H9 (cell line): ENCODE measurements around the gene FN1. TPM values are rescaled to one million over a fixed set of nuclear protein-coding genes. Genes with fewer than 3 reads are reported as not detected.

ENCODE experiments used
- DNase-seq: peaks from one replicate; pipeline ENCODE4 v3.0.0-alpha.2; 2017
- H2AFZ ChIP-seq: one replicate; pipeline ENCODE4 v1.6.1; 2013; ENCODE audit warnings: mild to moderate bottlenecking, low read length, control low read depth, moderate library complexity
- H2AK5ac ChIP-seq: 2 replicates; pipeline ENCODE4 v1.6.1; 2013; ENCODE audit warnings: low read length, control low read depth, mixed read lengths; ENCODE audit not compliant: insufficient read length
- H2BK120ac ChIP-seq: one replicate; pipeline ENCODE4 v1.6.1; 2013; ENCODE audit warnings: low read depth, mild to moderate bottlenecking, low read length, control low read depth, inconsistent platforms; ENCODE audit not compliant: poor library complexity, severe bottlenecking
- H2BK12ac ChIP-seq: 2 replicates; pipeline ENCODE4 v1.6.1; 2013; ENCODE audit warnings: low read length, control low read depth, mixed read lengths, low read depth; ENCODE audit not compliant: insufficient read length
- H2BK15ac ChIP-seq: 2 replicates; pipeline ENCODE4 v1.6.1; 2013; ENCODE audit warnings: low read depth, low read length, control low read depth
- H2BK20ac ChIP-seq: one replicate; pipeline ENCODE4 v1.6.1; 2013; ENCODE audit warnings: low read depth, mild to moderate bottlenecking, low read length, control low read depth, inconsistent platforms; ENCODE audit not compliant: poor library complexity, severe bottlenecking
- H2BK5ac ChIP-seq: 2 replicates; pipeline ENCODE4 v1.6.1; 2013; ENCODE audit warnings: low read length, control low read depth, mixed read lengths; ENCODE audit not compliant: insufficient read length
- H3K14ac ChIP-seq: 2 replicates; pipeline ENCODE4 v1.6.1; 2013; ENCODE audit warnings: low read length, control low read depth; ENCODE audit not compliant: insufficient read depth
- H3K18ac ChIP-seq: 2 replicates; pipeline ENCODE4 v1.6.1; 2013; ENCODE audit warnings: low read depth, mild to moderate bottlenecking, mixed read lengths, low read length, control low read depth; ENCODE audit not compliant: insufficient read length
- H3K23ac ChIP-seq: 2 replicates; pipeline ENCODE4 v1.6.1; 2013; ENCODE audit warnings: low read length, control low read depth, mixed read lengths, low read depth; ENCODE audit not compliant: insufficient read length
- H3K23me2 ChIP-seq: 2 replicates; pipeline ENCODE4 v1.6.1; 2013; ENCODE audit warnings: low read depth, mild to moderate bottlenecking, mixed read lengths, low read length, control low read depth; ENCODE audit not compliant: insufficient read length, poor library complexity, severe bottlenecking
- H3K27ac ChIP-seq: 2 replicates; pipeline ENCODE4 v1.5.1; 2013; ENCODE audit warnings: low read length, control low read depth, mixed read lengths, low read depth; ENCODE audit not compliant: insufficient read length
- H3K27me3 ChIP-seq: 2 replicates; pipeline ENCODE4 v1.6.1; 2013; ENCODE audit warnings: low read length, control low read depth, inconsistent platforms; ENCODE audit not compliant: insufficient read depth
- H3K4ac ChIP-seq: 2 replicates; pipeline ENCODE4 v1.6.1; 2013; ENCODE audit warnings: low read depth, mild to moderate bottlenecking, control low read depth, inconsistent platforms, low read length, moderate library complexity
- H3K4me1 ChIP-seq: 2 replicates; pipeline ENCODE4 v1.6.1; 2013; ENCODE audit warnings: low read length, control low read depth, inconsistent platforms; ENCODE audit not compliant: insufficient read depth
- H3K4me2 ChIP-seq: 2 replicates; pipeline ENCODE4 v1.6.1; 2013; ENCODE audit warnings: low read length, control low read depth, mixed read lengths; ENCODE audit not compliant: insufficient read length, insufficient read depth
- H3K56ac ChIP-seq: 2 replicates; pipeline ENCODE4 v1.6.1; 2013; ENCODE audit warnings: low read depth, mild to moderate bottlenecking, mixed read lengths, low read length, control low read depth; ENCODE audit not compliant: insufficient read length
- H3K79me1 ChIP-seq: 2 replicates; pipeline ENCODE4 v1.6.1; 2013; ENCODE audit warnings: low read depth, mild to moderate bottlenecking, moderate library complexity, low read length, control low read depth, inconsistent platforms; ENCODE audit not compliant: insufficient read depth, poor library complexity, severe bottlenecking
- H3K79me2 ChIP-seq: 2 replicates; pipeline ENCODE4 v1.6.1; 2013; ENCODE audit warnings: low read length, control low read depth, inconsistent platforms; ENCODE audit not compliant: insufficient read depth
- H3K9ac ChIP-seq: 2 replicates; pipeline ENCODE4 v1.6.1; 2013; ENCODE audit warnings: low read length, control low read depth, mixed read lengths; ENCODE audit not compliant: insufficient read length; ENCODE audit errors: extremely low read depth
- H3K9me3 ChIP-seq: one replicate; pipeline ENCODE4 v1.6.1; 2013; ENCODE audit warnings: low read depth, low read length, inconsistent platforms; ENCODE audit not compliant: control insufficient read depth
- H3T11ph ChIP-seq: one replicate; pipeline ENCODE4 v1.6.1; 2013; ENCODE audit warnings: mild to moderate bottlenecking, low read length, control low read depth, inconsistent platforms
- H4K20me1 ChIP-seq: one replicate; pipeline ENCODE4 v1.6.1; 2013; ENCODE audit not compliant: control insufficient read depth, insufficient read length, insufficient read depth
- H4K5ac ChIP-seq: 2 replicates; pipeline ENCODE4 v1.6.1; 2013; ENCODE audit warnings: low read depth, mild to moderate bottlenecking, mixed read lengths, low read length, control low read depth; ENCODE audit not compliant: insufficient read length
- H4K8ac ChIP-seq: replicated peaks from 2 replicates; pipeline ENCODE4 v1.6.1; 2013; ENCODE audit warnings: low read length, control low read depth, mixed read lengths, low read depth; ENCODE audit not compliant: insufficient read length
- H4K91ac ChIP-seq: 2 replicates; pipeline ENCODE4 v1.6.1; 2013; ENCODE audit warnings: low read depth, mild to moderate bottlenecking, moderate library complexity, mixed read lengths, low read length, control low read depth; ENCODE audit not compliant: insufficient read length
- H3K27ac Mint-ChIP-seq, 3 experiments: 2 replicates in 2 of 3; 3 replicates in 1 of 3; pipeline ENCODE4 v1.8.0; 2020 to 2021; ENCODE audit warnings: mixed read lengths in 3 of 3, mild to moderate bottlenecking in 1 of 3, moderate library complexity in 1 of 3
- H3K27me3 Mint-ChIP-seq: 2 replicates; pipeline ENCODE4 v1.8.0; 2021; ENCODE audit warnings: low read depth, mild to moderate bottlenecking, moderate library complexity, mixed read lengths
- H3K36me3 Mint-ChIP-seq, 3 experiments: 2 replicates in 2 of 3; 3 replicates in 1 of 3; pipeline ENCODE4 v1.8.0; 2020 to 2021; ENCODE audit warnings: low read depth in 3 of 3, mixed read lengths in 3 of 3; ENCODE audit not compliant: insufficient read depth in 1 of 3
- H3K4me1 Mint-ChIP-seq, 2 experiments: 2 replicates each; pipeline ENCODE4 v1.8.0; 2020; ENCODE audit warnings: mixed read lengths in 2 of 2
- H3K4me3 Mint-ChIP-seq, 2 experiments: 2 replicates in 1 of 2; 3 replicates in 1 of 2; pipeline ENCODE4 v1.8.0; 2020 to 2021; ENCODE audit warnings: mild to moderate bottlenecking in 2 of 2, mixed read lengths in 2 of 2, moderate library complexity in 1 of 2
- H3K9me3 Mint-ChIP-seq, 2 experiments: 2 replicates in 1 of 2; 3 replicates in 1 of 2; pipeline ENCODE4 v1.8.0; 2020; ENCODE audit warnings: mild to moderate bottlenecking in 2 of 2, mixed read lengths in 2 of 2, moderate library complexity in 1 of 2
- WGBS: extraction: QIAGEN DNeasy Blood & Tissue Kit; methylation state at CpG from one replicate; pipeline ENCODE4 v1.1.7; 2013; ENCODE audit warnings: missing lambda C conversion rate, low lambda C conversion rate, mixed read lengths; ENCODE audit not compliant: insufficient read length; ENCODE audit errors: extremely low coverage; 5-methylcytosine and 5-hydroxymethylcytosine counted together
- total RNA-seq: library from RNA; stranded (reverse); gene quantifications from 2 replicates; pipeline ENCODE4 v1.2.1, GENCODE V29; 2021
- TF ChIP-seq, protein P1 (sequence below): fragments of 200-600 bp; sonication (generic); conservative IDR thresholded peaks from 3 replicates; pipeline ENCODE4 v1.8.0; 2021; ENCODE audit warnings: antibody characterized with exemption, mild to moderate bottlenecking

FN1 gene
- total RNA-seq, 1 experiment from 2014 or later = 56.0 TPM

DNA sequence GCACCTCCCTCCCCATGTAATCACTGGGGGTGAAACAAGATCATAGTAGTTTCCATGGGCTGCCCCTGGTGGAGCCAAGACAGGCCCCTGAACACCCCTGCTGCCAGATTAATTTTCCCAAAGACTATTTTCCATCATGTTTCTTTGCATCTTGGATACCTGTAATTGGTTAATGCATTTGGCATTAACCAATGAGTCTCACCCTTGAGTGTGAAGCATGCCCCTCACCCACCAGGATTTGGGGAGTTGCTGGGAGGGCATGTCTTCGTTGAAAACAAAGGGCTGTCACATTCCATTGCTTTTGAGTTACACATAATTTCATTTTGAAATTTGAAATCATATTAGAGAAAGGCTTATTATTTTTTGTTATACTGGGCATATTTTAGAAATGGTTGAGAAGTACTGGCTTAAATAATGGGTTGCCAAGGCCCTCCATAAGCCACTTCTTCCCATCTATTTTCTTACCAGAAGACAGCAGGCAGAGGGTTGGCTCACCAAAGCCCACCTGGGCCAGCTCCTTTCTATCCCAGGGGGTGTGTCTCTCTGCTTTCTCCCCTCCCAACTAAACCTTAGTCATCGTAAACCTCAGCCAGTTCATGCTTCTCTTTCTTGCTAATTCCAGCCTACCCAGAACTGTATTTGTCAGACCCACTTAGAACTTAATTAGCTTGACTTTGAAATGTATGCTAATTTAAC, 72.3 kb downstream of the FN1 start:
- Histone ChIP-seq H3K79me2 (no peaks in the 10 kb centered on the region), H3K18ac (no peak overlapping the region), H3K79me1 (no peaks in the 10 kb centered on the region), H2BK120ac (no peak overlapping the region), H4K5ac (no peak overlapping the region), H3K9ac (no peak overlapping the region), H2AK5ac (no peak overlapping the region), H3K4me2 (no peak overlapping the region), H3K23me2 (no peaks in the 10 kb centered on the region), H3K4ac (no peak overlapping the region), H2BK5ac (no peak overlapping the region), H3K27me3 (no peaks in the 10 kb centered on the region), H3K23ac (no peak overlapping the region), H2BK20ac (no peak overlapping the region), H4K8ac (no peak overlapping the region), H3K4me1 (no peaks in the 10 kb centered on the region), H2BK15ac (no peak overlapping the region), H4K20me1 (no peaks in the 10 kb centered on the region), H3K56ac (no peak overlapping the region), H3K9me3 (no peaks in the 10 kb centered on the region), H3T11ph (no peak overlapping the region), H3K27ac (no peak overlapping the region), H2AFZ (no peak overlapping the region), H3K14ac (no peak overlapping the region), H2BK12ac (no peak overlapping the region), H4K91ac (no peak overlapping the region)
- no peak for DNase-seq
- Mint-ChIP-seq H3K27ac (no peak overlapping the region; a peak in 1 of 7 replicates), H3K9me3 (no peaks in the 10 kb centered on the region), H3K4me1 (no peaks in the 10 kb centered on the region), H3K4me3 (no peak overlapping the region), H3K36me3 (peaks cover 13 to 60% (median 37%) of the 10 kb centered on the region in 3 experiments), H3K27me3 (no peaks in the 10 kb centered on the region)
- TF ChIP-seq, protein P1, sequence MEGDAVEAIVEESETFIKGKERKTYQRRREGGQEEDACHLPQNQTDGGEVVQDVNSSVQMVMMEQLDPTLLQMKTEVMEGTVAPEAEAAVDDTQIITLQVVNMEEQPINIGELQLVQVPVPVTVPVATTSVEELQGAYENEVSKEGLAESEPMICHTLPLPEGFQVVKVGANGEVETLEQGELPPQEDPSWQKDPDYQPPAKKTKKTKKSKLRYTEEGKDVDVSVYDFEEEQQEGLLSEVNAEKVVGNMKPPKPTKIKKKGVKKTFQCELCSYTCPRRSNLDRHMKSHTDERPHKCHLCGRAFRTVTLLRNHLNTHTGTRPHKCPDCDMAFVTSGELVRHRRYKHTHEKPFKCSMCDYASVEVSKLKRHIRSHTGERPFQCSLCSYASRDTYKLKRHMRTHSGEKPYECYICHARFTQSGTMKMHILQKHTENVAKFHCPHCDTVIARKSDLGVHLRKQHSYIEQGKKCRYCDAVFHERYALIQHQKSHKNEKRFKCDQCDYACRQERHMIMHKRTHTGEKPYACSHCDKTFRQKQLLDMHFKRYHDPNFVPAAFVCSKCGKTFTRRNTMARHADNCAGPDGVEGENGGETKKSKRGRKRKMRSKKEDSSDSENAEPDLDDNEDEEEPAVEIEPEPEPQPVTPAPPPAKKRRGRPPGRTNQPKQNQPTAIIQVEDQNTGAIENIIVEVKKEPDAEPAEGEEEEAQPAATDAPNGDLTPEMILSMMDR = no peak
- no CpG with 5 or more reads among the region's 2 CpGs for WGBS
